Measurements from ENCODE around the gene NXN. TPM values are rescaled to one million over a fixed set of nuclear protein-coding genes. Genes with fewer than 3 reads are reported as not detected.

NXN gene
- polyA plus RNA-seq, 1 donor from 2014 or later = 14.8 TPM

- Histone ChIP-seq H3K36me3 (ENCODE audit: insufficient read depth, low read length) (no peaks in the 10 kb centered on the region), H3K27ac (ENCODE audit: low read length) (no peak overlapping the region), H3K79me2 (replicated peaks; ENCODE audit: insufficient read depth, low read length) (peaks cover 4% of the 10 kb centered on the region), H3K4me3 (ENCODE audit: low read length) (no peak overlapping the region), H3F3A (ENCODE audit: insufficient read depth, low read length, poor library complexity, severe bottlenecking) (no peaks in the 10 kb centered on the region), H4K20me1 (ENCODE audit: insufficient read depth) (no peaks in the 10 kb centered on the region), H3K9me2 (ENCODE audit: insufficient read depth, low read length) (no peaks in the 10 kb centered on the region), H3K9me3 (ENCODE audit: low read length) (no peaks in the 10 kb centered on the region), H3K27me3 (ENCODE audit: insufficient read depth, low read depth, low read length) (no peaks in the 10 kb centered on the region), H3K9ac (ENCODE audit: low read length) (no peak overlapping the region), H3K4me2 (ENCODE audit: low read length) (no peak overlapping the region), H2AFZ (ENCODE audit: low read depth, low read length) (no peak overlapping the region)
- TF ChIP-seq EZH2 (IDR thresholded peaks at IDR 0.05; ENCODE audit: borderline replicate concordance, insufficient read depth, low read length, poor library complexity, severe bottlenecking) (no peak), TAF1 (IDR thresholded peaks at IDR 0.05; ENCODE audit: low read depth) (no peak), REST (IDR thresholded peaks at IDR 0.05; ENCODE audit: borderline replicate concordance) (no peak), CTCF (IDR thresholded peaks at IDR 0.05; ENCODE audit: poor library complexity, severe bottlenecking) (no peak), EP300 (conservative IDR thresholded peaks at IDR 0.05; ENCODE audit: poor library complexity, severe bottlenecking) (no peak), SMC3 (conservative IDR thresholded peaks at IDR 0.05; ENCODE audit: poor library complexity) (no peak), RAD21 (conservative IDR thresholded peaks at IDR 0.05) (no peak), MXI1 (conservative IDR thresholded peaks at IDR 0.05; ENCODE audit: poor library complexity, severe bottlenecking) (no peak), POLR2AphosphoS5 (IDR thresholded peaks at IDR 0.05) (no peak)
Measured at GRCh38 chr17:835263-835662, 144.3 kb downstream of the NXN start.

- Histone ChIP-seq H3K9me2 (ENCODE audit: insufficient read depth, low read length) (no peaks in the 10 kb centered on the region), H2AFZ (ENCODE audit: low read depth, low read length) (no peak overlapping the region), H4K20me1 (ENCODE audit: insufficient read depth) (no peaks in the 10 kb centered on the region), H3F3A (ENCODE audit: insufficient read depth, low read length, poor library complexity, severe bottlenecking) (no peaks in the 10 kb centered on the region), H3K27me3 (ENCODE audit: insufficient read depth, low read depth, low read length) (no peaks in the 10 kb centered on the region), H3K4me3 (ENCODE audit: low read length) (no peak overlapping the region), H3K9ac (ENCODE audit: low read length) (no peak overlapping the region), H3K27ac (ENCODE audit: low read length) (no peak overlapping the region), H3K9me3 (ENCODE audit: low read length) (no peaks in the 10 kb centered on the region), H3K4me2 (ENCODE audit: low read length) (no peak overlapping the region), H3K36me3 (ENCODE audit: insufficient read depth, low read length) (no peaks in the 10 kb centered on the region), H3K79me2 (replicated peaks; ENCODE audit: insufficient read depth, low read length) (peaks cover 4% of the 10 kb centered on the region)
- TF ChIP-seq MXI1 (conservative IDR thresholded peaks at IDR 0.05; ENCODE audit: poor library complexity, severe bottlenecking) = no peak
- no peak for TF ChIP-seq CTCF (IDR thresholded peaks at IDR 0.05; ENCODE audit: poor library complexity, severe bottlenecking)
- no peak for TF ChIP-seq EP300 (conservative IDR thresholded peaks at IDR 0.05; ENCODE audit: poor library complexity, severe bottlenecking)
- TF ChIP-seq POLR2AphosphoS5 (IDR thresholded peaks at IDR 0.05) = no peak
- no peak for TF ChIP-seq RAD21 (conservative IDR thresholded peaks at IDR 0.05)
- no peak for TF ChIP-seq REST (IDR thresholded peaks at IDR 0.05; ENCODE audit: borderline replicate concordance)
- no peak for TF ChIP-seq TAF1 (IDR thresholded peaks at IDR 0.05; ENCODE audit: low read depth)
- TF ChIP-seq SMC3 (conservative IDR thresholded peaks at IDR 0.05; ENCODE audit: poor library complexity) = no peak
Measured at GRCh38 chr17:834136-834535, 145.4 kb downstream of the NXN start.
